Femur (tissue), 1 donor: ENCODE results near the gene NRG2.

ENCODE experiments used
- DNase-seq: peaks from one replicate; pipeline ENCODE4 v3.0.0-alpha.2; 2017

NRG2 gene

GRCh38 chr5:139852696-139853095, 190.4 kb downstream of the NRG2 start:
- DNase-seq = no peak

GRCh38 chr5:139851558-139851957, 191.5 kb downstream of the NRG2 start:
- no peak for DNase-seq

GRCh38 chr5:139850423-139851016, 192.6 kb downstream of the NRG2 start:
- DNase-seq = no peak

DNA sequence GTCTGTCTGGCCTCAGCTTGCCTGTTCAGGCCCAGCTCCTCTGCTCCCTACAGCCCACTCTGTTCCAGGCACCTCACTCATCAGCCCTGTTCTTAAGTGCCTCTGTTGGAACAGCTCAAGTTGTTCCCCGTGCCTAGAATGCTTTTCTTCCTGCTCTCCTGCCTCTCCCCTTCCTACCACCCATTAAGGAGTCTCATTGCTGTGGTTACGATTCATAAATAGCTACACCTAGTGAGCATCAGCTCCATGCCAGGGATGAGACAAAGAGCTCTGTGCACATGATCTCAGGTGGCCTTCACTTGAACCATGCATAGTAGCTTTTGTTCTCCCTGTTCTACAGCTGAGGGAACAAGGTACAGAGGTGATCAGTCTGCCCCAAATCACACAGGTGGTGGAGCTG, 193.2 kb downstream of the NRG2 start:
- no peak for DNase-seq

DNA sequence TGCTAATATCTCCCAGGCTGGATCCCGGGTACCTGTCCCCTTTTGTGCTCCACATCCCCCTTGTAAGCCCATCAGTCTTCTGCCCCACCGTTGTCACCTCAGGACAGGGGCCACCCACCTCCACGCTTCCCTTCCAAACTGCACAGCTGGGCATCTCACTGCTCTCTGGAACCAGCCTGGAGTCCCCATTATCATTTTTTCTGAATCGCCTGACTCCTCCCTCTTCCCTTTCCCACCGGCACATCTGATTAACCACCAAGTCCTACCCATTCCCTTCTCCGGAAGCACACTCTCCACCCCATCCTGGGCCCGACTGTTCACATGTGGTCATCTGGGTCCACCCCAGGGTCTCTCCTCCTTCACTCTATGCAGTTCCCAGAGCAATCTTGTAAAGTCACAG, 193.6 kb downstream of the NRG2 start:
- no peak for DNase-seq

- peak; percentile 37 for DNase-seq
Measured at GRCh38 chr5:139848508-139849100, 194.5 kb downstream of the NRG2 start.

- DNase-seq = peak; percentile 73
Measured at GRCh38 chr5:139847790-139848507, 195.2 kb downstream of the NRG2 start.

GRCh38 chr5:139847091-139847490, 196.0 kb downstream of the NRG2 start:
- DNase-seq = no peak

DNA sequence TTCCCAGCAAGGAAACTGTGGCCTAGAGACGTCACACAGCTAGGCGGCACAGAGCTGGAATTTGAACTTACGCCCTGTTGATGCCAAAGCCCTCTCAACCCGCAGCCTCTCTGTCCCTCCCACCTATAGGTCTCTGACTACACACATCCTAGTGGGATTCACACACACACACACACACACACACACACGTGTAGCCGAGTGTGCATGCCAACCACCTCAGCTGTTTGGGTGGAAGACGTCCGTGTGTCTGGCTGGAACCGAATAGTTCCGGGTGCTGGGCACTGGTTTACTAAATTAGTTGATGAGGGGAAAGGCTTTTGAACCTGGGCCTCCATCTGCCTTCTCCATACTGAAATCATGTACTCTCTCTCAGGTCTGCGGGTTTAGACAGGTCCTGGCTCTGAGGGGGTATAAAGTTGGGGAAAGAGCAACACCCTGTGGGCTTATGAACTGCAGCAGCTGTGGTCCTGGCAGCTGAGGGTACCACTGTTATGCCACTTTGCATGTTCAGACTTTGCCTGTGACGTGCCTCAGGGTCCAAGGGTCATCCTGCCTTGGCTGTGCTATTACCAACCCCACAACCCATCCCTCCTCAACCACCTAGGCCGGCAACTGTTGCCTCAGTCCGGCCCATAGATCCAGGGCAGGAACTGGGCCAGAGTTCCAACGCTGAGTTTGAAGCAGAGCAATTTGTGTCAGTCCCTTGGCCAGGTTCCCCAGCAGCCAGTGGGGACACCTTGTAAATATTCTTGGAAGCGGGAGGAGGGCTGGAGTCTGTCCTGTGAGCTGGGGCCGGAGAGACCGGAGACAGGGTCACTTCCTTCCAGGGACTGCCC, 197.0 kb downstream of the NRG2 start:
- DNase-seq = no peak

DNA sequence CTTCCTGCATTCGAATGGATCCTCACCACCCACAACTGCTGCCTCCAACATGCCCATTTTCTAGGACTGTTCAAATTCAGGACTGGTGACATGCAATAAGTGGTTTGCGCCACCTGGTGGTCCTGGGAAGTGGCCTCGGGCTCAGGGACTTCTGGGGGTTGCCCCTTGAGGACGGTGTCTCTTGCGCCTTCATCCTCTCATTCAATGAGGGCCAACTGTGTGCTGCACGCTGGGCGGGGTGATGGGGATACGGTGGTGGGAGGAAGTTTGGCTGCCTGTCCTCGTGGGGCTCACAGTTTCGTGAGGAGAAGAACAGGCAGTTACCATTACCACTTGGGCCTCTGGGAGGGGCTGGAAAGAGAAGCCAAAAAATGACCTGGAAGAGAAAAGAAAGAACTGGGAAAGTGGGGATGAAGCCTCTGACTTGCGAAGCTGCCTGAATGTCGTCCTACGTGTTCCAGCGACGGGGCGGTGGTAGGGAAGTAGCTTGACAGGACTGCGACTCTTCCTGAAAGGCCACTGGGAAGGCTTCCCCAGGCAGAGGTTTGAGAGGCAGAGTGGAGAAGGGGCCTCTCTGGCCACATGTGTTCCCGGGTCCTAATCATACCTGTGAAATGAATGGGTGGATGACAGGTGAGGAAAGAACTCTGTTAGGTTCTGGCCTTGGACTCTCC, 198.5 kb downstream of the NRG2 start:
- DNase-seq = peak; percentile 67

DNA sequence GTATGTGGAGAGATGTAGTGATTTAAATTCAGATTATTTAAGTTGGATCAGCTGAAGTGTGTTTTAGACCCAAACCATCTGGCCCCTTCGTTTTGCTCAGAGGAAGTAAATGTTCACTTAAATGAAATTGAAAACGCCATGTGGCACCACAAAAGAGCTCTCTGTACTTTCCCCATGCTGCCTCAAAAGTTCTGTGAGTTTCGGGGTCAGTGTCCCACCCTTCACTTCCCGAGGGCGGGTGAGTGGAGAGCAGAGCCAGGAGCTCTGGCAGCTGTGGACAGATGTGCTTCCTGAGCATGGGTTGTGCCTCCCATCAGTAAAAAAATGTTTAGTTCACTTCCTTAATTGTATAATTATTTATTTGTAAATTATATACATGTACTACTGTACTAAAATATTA, 199.1 kb downstream of the NRG2 start:
- DNase-seq = no peak

DNA sequence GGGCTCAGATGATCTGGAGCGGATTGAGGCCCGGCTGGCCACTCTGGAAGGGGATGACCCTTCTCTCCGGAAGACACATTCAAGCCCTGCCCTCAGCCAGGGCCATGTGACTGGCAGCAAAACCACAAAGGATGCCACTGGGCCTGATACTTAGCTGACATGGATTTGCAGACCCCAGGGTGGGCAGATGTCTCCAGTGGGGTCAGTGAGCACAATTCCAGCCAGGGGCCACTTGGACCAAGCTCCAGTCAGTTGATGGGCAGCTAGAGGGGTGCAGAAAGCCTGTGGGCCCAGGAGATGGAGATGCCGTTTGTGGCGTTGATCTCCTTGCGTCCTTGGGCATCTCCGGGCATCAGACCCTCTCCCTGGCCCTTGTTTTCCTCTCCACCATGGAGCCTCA, 200.8 kb downstream of the NRG2 start:
- no peak for DNase-seq

DNA sequence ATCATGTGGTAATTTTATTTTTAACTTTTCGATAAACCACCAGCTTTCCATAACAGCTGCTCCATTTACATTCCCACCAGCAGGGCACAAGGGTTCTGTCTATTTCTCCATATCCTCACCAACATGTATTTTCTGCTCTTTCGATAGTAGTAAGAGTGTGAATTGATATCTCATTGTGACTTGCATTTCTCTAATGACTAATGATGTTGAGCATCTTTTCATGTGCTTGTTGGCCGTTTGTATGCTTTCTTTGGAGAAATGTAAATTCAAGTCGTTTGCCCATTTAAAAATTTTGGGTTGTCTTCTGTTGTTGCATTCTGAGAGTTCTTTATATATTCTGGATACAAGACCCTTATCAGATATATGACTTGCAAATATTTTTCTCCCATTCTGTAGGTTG, 201.6 kb downstream of the NRG2 start:
- DNase-seq = no peak

DNA sequence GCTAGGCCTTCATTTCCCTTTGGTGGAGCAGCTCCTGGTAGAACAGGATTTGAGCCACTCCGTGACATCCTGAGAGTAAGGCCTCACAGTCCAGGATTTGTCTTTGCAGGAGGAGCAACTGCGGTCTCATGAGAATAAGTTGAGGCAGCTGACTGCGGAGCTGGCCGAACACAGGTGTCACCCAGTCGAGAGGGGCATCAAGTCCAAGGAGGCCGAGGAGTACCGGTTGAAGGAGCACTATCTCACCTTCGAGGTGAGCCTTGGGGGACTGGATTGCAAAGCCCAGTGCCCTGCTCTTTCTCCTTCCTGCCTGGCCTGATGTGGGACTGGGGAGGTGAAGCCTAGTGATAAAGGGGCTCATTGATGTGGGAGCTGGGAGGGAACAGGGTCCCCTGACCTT, 203.2 kb downstream of the NRG2 start:
- no peak for DNase-seq

DNA sequence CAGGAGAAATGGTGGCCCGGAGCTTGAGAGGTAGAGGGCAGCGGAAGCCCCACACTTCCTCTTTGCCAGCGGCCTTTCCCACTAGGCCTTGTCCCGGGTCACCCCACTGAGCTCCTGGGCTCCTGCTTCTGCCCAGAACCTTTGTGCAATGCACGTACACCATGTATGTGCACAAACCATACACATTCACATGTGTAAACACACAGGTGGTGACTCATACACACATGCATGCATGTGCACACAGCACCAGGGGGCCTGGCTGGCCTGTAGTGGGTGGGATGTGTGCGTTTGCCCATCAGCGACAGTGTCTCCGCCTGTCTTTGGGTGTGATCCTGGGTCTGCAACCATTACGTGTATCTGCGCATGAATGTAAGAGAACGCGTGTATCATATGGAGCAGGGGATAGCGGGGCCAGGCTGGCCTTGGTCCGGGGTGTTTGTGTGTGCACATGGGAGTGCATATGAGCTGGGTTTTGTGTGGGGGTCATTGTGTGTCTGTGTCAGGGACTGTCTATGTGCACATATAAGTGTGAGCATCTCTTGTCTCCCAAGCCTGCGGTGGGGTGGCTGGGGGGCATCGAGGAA, 203.8 kb downstream of the NRG2 start:
- no peak for DNase-seq

DNA sequence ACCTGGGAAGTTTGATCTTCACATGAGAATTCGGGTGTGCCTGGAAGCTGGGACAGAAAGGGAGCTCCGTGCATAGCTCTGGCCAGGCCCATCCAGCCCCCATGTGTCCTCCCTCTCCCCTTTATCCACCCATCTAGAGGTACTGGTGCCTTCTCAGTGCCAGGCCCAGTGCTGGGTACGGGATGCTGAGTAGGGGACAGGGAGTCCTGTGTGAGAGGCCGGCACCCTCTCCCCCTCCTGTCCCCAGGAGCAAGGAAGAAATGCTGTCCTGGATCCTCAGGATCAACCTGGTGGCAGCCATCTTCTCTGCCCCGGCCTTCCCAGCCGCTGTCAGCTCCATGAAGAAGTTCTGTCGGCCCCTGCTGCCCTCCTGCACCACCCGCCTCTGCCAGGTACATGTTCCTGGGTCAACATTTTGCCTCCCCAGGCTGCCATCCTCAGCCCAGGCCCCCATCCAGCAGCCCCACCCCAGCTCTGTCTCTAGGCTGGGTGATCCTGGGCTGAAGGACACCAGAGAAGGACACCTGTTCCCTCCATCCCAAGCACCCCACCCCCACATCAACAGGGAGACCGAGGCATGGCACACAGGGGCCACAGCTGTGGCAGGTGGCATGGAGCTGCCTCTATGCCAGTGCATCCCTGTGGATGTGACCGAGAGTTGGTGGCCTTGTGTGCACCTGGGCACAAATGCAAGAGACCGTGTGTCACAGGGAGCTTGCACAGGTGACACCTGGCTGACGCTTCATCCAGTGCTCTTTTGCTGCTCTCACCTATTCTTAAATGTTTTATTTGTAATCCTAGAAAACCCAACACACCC, 204.5 kb downstream of the NRG2 start:
- DNase-seq = no peak

DNA sequence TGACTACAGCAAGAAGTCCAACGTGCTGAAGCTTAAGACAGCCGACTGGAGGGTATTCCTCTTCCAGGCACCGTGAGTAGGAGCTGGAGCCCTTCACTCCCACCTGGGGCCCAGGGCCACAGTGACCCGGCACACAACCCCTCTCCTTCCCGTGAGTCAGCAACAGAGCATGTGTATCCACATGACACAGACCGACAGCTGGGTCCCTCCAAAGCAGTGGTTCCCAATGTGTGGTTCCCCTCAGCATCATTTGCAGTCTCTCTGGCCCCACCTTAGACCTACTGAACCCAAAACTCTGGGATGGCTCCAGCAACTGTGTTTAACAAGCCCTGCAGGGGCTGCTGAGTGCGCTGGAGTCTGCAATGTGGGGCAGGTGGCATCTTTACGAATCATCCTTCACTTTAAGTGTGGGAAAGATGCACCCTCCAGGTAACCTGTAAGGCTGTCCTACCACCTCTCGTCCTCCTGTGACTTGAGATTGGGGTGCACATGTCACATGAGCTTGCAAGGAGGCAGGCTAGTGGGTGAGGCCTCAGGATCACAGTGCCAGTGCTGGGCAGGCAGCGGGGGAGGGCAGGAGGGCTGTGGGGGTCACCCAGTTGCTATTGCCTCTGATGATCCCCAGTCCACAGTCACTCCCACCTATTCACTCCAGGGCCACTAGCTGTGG, 205.3 kb downstream of the NRG2 start:
- DNase-seq = no peak

DNA sequence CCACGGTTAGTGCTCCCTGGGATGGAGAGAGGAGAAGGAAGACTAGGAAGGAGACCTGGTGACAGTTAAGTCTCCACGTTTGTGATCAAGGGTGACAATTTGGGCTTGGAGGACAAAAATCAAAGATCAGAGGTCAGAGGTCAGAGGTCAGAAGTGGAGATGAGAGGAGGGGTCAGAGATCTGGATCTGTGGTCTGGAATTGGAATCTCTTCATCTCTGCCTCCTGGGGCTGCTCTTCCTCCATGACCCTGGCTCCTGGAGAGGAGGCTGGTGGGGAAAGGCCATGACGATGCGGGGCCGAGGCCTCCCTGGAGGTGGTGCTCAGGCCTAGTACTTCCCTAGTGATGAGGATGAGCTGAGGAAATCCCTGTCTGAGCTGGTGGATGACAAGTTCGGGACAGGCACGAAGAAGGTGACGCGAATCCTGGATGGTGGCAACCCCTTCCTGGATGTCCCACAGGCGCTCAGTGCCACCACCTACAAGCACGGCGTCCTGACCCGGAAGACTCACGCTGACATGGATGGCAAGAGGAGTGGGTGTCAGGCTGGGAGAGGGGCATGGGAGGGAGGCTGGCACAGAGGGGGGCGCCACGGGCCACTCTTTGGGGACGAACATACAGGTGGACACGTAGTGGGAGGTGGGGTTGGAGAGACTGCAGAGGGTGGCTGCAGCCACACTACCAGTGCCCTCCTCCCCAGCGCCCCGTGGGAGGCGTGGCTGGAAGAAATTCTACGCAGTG, 206.5 kb downstream of the NRG2 start:
- DNase-seq = no peak

GRCh38 chr5:139835656-139836055, 207.4 kb downstream of the NRG2 start:
- DNase-seq = no peak

DNA sequence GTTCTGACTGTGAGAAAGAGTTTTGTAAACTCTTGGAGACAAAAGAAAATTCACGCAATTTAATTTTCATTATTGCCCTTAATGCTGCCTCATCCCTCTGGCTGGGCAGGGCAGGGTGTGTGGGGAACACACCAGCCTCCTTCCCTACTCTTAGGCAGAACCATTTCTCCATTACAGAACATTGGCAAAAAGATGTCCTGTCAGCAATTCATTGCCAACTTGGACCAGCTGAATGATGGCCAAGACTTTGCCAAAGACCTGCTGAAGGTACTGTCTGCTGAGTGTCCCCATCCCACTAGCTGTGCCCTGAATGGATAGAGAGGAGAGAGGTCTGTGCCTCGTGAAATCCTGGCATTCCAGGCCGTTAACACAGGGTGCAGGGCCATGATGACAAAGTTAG, 209.6 kb downstream of the NRG2 start:
- DNase-seq = no peak
